Spleen (tissue), 11 donors: ENCODE data around the gene PACSIN2. TPM values are rescaled to one million over a fixed set of nuclear protein-coding genes. Genes with fewer than 3 reads are reported as not detected.

ENCODE experiments used
- DNase-seq: peaks from one replicate; pipeline ENCODE4 v3.0.0-alpha.2; 2020
- H3K27ac ChIP-seq, 8 donors: fragments of 200-600 bp; sonication (generic) in 7 of 8; 1 replicate in 4 of 8; 2 replicates in 4 of 8; pipeline versions ENCODE4 v1.5.0 to v1.8.0; 2016 to 2021; ENCODE audit warnings: inconsistent platforms in 4 of 8, mild to moderate bottlenecking in 4 of 8, moderate library complexity in 1 of 8
- H3K27me3 ChIP-seq, 7 donors: fragments of 200-600 bp; sonication (generic) in 6 of 7; replicated peaks in 1 of 7; 1 replicate in 4 of 7; 2 replicates in 3 of 7; pipeline versions ENCODE4 v1.5.0 to v1.8.0; 2016 to 2021; ENCODE audit warnings: inconsistent platforms in 3 of 7, mild to moderate bottlenecking in 1 of 7
- H3K36me3 ChIP-seq, 6 donors: fragments of 200-600 bp; sonication (generic) in 5 of 6; 1 replicate in 4 of 6; 2 replicates in 2 of 6; pipeline versions ENCODE4 v1.5.0 to v1.8.0; 2016 to 2021; ENCODE audit warnings: inconsistent platforms in 2 of 6
- H3K4me1 ChIP-seq, 6 donors: fragments of 200-600 bp; sonication (generic) in 5 of 6; 1 replicate in 3 of 6; 2 replicates in 3 of 6; pipeline versions ENCODE4 v1.5.0 to v1.8.0; 2016 to 2021; ENCODE audit warnings: inconsistent platforms in 3 of 6
- H3K4me3 ChIP-seq, 8 donors: fragments of 200-600 bp; sonication (generic) in 7 of 8; 1 replicate in 4 of 8; 2 replicates in 4 of 8; pipeline versions ENCODE4 v1.5.0 to v1.8.0; 2016 to 2021; ENCODE audit warnings: inconsistent platforms in 4 of 8, mild to moderate bottlenecking in 4 of 8, moderate library complexity in 2 of 8
- H3K9me3 ChIP-seq, 8 donors: fragments of 200-600 bp; sonication (generic) in 7 of 8; 1 replicate in 4 of 8; 2 replicates in 4 of 8; pipeline versions ENCODE4 v1.5.0 to v1.8.0; 2016 to 2021; ENCODE audit warnings: inconsistent platforms in 4 of 8
- CTCF ChIP-seq, 11 experiments: fragments of 200-600 bp in 7 of 11; fragments of 450-650 bp in 4 of 11; sonication (generic) in 4 of 11; IDR thresholded peaks in 8 of 11; conservative IDR thresholded peaks in 3 of 11; 1 replicate in 7 of 11; 2 replicates in 4 of 11; pipeline versions ENCODE4 v1.4.0 to v1.8.0; 2016 to 2021; ENCODE audit warnings: antibody characterized with exemption in 11 of 11, inconsistent platforms in 4 of 11, mild to moderate bottlenecking in 1 of 11
- POLR2A ChIP-seq, 3 donors: fragments of 450-650 bp; IDR thresholded peaks; one replicate each; pipeline ENCODE4 v1.5.1; 2017; ENCODE audit warnings: antibody characterized with exemption in 3 of 3, mild to moderate bottlenecking in 1 of 3
- POLR2AphosphoS5 ChIP-seq, 3 donors: sonication (generic); formaldehyde crosslinking; IDR thresholded peaks; one replicate each; pipeline ENCODE4 v1.5.1; 2017; ENCODE audit warnings: antibody characterized with exemption in 3 of 3
- WGBS, 5 donors: extraction: QIAGEN DNeasy Blood & Tissue Kit in 3 of 5; methylation state at CpG; one replicate each; pipeline versions ENCODE4 v1.1.5 to v1.1.7; 2013 to 2018; 5-methylcytosine and 5-hydroxymethylcytosine counted together
- intact Hi-C: fragments of 100-400 bp; cut with DNase I; formaldehyde crosslinking; loops from one replicate; pipeline ENCODE4 v1.15.0; 2023; ENCODE audit warnings: low total_unique reads
- polyA plus RNA-seq, 3 donors: library from polyadenylated mRNA; stranded (reverse); fragments of 200-250 nt; gene quantifications; one replicate each; pipeline ENCODE4 v1.2.1, GENCODE V29; 2013
- total RNA-seq, 7 donors: library from RNA; depleted of rRNA in 3 of 7; stranded (reverse); fragments of >200 nt in 3 of 7; fragmentation: NEBNext Ultra II Directional in 4 of 7; extraction: Animal tissue kit (Norgen Biotek cat#: 25700) in 4 of 7; gene quantifications; one replicate each; pipeline versions ENCODE4 v1.1.0 to v1.2.1, GENCODE V29; 2016 to 2021
- donor health status: healthy with polysubstance abuse.
- donor health status: DM: no; HTN: no; CAD: no; lungs with moderate emphysema.
- donor health status: DM: no; HTN: no; CAD: no.
- donor health status: Bipolar disorder and iron deficiency.
- donor health status: healthy.
- donor health status: DM: no; HTN: no; CAD: no.
- donor health status: DM: yes; HTN: yes; CAD: no.

PACSIN2 gene
- total and polyA plus RNA-seq, 10 donors = 24.2 to 98.1 (median 64.2) TPM

DNA sequence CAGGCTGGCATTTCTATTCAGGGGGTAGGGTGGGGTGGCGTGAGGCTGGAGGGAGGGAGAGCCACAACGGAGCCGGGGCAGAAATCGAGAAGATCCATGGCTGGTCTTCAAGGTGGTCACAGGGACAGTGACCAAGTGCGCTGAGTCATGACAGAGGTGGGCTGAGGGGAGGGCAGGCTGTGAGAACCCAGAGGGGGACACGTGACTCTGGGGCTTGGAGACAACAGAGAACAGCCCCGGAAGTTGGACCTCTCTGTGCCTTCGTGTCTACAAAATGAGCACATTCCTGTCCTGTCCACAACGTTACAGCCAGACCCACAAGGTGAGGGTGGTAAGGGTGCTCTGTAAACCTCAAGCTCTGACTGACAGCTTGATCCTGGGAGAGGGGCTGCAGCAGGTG, 122.8 kb downstream of the PACSIN2 start:
- no peaks in the 10 kb centered on the region for H3K27me3 ChIP-seq
- no peaks in the 10 kb centered on the region for H3K9me3 ChIP-seq
- peak overlapping the region; percentile 53 to 95 (median 86) for H3K27ac ChIP-seq
- no peak for DNase-seq
- WGBS, 5 donors = 43 to 57% (median 52%) methylated on average over 9 of the region's 9 CpGs
- peaks cover 22 to 99% (median 86%) of the 10 kb centered on the region in 6 donors for H3K4me1 ChIP-seq
- H3K4me3 ChIP-seq = peak overlapping the region in 1 of 8 donors; percentile 54
- TF ChIP-seq CTCF (IDR thresholded peaks at IDR 0.05 in 8 of 11, conservative IDR thresholded peaks at IDR 0.05 in 3 of 11) = no peak
- no peak for TF ChIP-seq POLR2A (IDR thresholded peaks at IDR 0.05)
- TF ChIP-seq POLR2AphosphoS5 (IDR thresholded peaks at IDR 0.05) = no peak
- H3K36me3 ChIP-seq = peaks cover 4 to 61% (median 33%) of the 10 kb centered on the region in 6 donors
- intact Hi-C loops = no loop called here

GRCh38 chr22:42891696-42892095, 123.3 kb downstream of the PACSIN2 start:
- H3K27ac ChIP-seq = peak overlapping the region in 7 of 8 donors; percentile 79 to 95 (median 89)
- H3K4me3 ChIP-seq = peak overlapping the region in 1 of 8 donors; percentile 54
- H3K36me3 ChIP-seq = peaks cover 4 to 65% (median 36%) of the 10 kb centered on the region in 6 donors
- no peak for TF ChIP-seq POLR2A (IDR thresholded peaks at IDR 0.05)
- TF ChIP-seq CTCF (IDR thresholded peaks at IDR 0.05 in 8 of 11, conservative IDR thresholded peaks at IDR 0.05 in 3 of 11) = no peak
- TF ChIP-seq POLR2AphosphoS5 (IDR thresholded peaks at IDR 0.05) = no peak
- peaks cover 21 to 95% (median 81%) of the 10 kb centered on the region in 6 donors for H3K4me1 ChIP-seq
- DNase-seq = no peak
- intact Hi-C loops = no loop called here
- H3K27me3 ChIP-seq = no peaks in the 10 kb centered on the region
- 92 to 98% (median 94%) methylated on average over 3 of the region's 3 CpGs for WGBS, 5 donors
- H3K9me3 ChIP-seq = no peaks in the 10 kb centered on the region

- no peak for TF ChIP-seq POLR2A (IDR thresholded peaks at IDR 0.05)
- no peak for TF ChIP-seq CTCF (IDR thresholded peaks at IDR 0.05 in 8 of 11, conservative IDR thresholded peaks at IDR 0.05 in 3 of 11)
- peak in 1 of 3 donors; percentile 14 for TF ChIP-seq POLR2AphosphoS5 (IDR thresholded peaks at IDR 0.05)
- H3K4me3 ChIP-seq = peak overlapping the region in 1 of 8 donors; percentile 51
- WGBS, 5 donors = 88 to 94% (median 91%) methylated on average over 13 of the region's 13 CpGs
- H3K4me1 ChIP-seq = peaks cover 15 to 88% (median 74%) of the 10 kb centered on the region in 6 donors
- H3K36me3 ChIP-seq = peaks cover 4 to 72% (median 39%) of the 10 kb centered on the region in 6 donors
- H3K27ac ChIP-seq = peak overlapping the region in 6 of 8 donors; percentile 69 to 95 (median 86)
- DNase-seq = no peak
- H3K9me3 ChIP-seq = no peaks in the 10 kb centered on the region
- no peaks in the 10 kb centered on the region for H3K27me3 ChIP-seq
- intact Hi-C loops = no loop called here
These were observed 123.9 kb downstream of the PACSIN2 start for GRCh38 chr22:42891008-42891407.

- peak overlapping the region in 3 of 8 donors; percentile 1 to 51 (median 18) for H3K4me3 ChIP-seq
- DNase-seq = no peak
- no peaks in the 10 kb centered on the region for H3K27me3 ChIP-seq
- H3K4me1 ChIP-seq = peaks cover 4 to 71% (median 57%) of the 10 kb centered on the region in 6 donors
- no peaks in the 10 kb centered on the region for H3K9me3 ChIP-seq
- 20 to 52% (median 48%) methylated on average over 4 of the region's 4 CpGs for WGBS, 5 donors
- TF ChIP-seq POLR2AphosphoS5 (IDR thresholded peaks at IDR 0.05) (peak in 2 of 3 donors; percentile 21 to 25), CTCF (IDR thresholded peaks at IDR 0.05 in 8 of 11, conservative IDR thresholded peaks at IDR 0.05 in 3 of 11) (no peak), POLR2A (IDR thresholded peaks at IDR 0.05) (no peak)
- intact Hi-C loops = no loop called here
- peaks cover 4 to 89% (median 53%) of the 10 kb centered on the region in 6 donors for H3K36me3 ChIP-seq
- peak overlapping the region in 7 of 8 donors; percentile 69 to 95 (median 79) for H3K27ac ChIP-seq
These were observed 125.6 kb downstream of the PACSIN2 start for GRCh38 chr22:42889304-42889703.
